HG02798 (cell line): ENCODE results near the gene GTF3C5.

Experiments
- ATAC-seq: cut with Tn5 transposase; IDR thresholded peaks from one replicate; pipeline ENCODE4 v1.9.1; 2021; ENCODE audit warnings: mild to moderate bottlenecking; ENCODE audit not compliant: unreplicated experiment, poor library complexity

GTF3C5 gene

DNA sequence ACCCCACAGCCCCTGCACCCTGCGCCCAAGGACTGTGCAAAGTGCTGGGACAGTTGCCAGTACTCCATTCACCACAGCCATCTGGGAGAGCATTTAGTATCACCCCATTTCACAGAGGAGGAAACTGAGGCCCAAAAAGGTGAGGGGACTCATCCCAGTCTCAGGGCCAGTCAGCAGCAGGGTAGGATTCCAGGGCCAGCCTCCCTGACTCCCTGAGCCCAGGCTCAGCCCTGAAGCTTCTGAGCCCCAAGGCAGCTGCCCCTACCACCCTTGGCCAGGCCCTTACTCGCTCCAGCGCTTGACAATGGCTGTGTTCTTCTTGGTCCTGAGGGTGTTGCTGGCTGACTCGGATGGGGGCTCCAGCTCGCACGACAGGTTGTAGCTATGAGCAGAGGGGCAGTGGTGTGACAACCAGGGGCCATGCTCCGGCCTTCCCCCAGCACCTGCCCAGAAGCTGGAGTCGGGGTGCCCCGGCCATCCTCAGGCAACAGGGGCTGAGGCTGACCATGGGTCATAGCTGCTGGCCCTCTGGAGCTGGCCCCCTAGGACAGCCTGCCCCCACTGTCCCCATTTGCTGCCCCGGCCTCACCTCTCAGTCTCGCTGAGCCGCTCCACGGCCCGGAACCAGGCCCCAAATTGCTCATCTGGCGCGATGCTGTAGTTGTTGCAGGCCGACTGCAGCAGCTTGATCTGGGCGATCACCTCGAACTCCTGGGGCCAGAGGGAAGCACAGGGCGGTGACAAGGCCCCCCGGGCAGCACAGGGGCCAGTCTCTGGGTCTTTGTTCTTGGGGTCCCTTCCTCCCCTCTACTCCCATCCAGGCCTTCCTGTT lies 71.6 kb downstream of the GTF3C5 start:
- no peak for ATAC-seq

DNA sequence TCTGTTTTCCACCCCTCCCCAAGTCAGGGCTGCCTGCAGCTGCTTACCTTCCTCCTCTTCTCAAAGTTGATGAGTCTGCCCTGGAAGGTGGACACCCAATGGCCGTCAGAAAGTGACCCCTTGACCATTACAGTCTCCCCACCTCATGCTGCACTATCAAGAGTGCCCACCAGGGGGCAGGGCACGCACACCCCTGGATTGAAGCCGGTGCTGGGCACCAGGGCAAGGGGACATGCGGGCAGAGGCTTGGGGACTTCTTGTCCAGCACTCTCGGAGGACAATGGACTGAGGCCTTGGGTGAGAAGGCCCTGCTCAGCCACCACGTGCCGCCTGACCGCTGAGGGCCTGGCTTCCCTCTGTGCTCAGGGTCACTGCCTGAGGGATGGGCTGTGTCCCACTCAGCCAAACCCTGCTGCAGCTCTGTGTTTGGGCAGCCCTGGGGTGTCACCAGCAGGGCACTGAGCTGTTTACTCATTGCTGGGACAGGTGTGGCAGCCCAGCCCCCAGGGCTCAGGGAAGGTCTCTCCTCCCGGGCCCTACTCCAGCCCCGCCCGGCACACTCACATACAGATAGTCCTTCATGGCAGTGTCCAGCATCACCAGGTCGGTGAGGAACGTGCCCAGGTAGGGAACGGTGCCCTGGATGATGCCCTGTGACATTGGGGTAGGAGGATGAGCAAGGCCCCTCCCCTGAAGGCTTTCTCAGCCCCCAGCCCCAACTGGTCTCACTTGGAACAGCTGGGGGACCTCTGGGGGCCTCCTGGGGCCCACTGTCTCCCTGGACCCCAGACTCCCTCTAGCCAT lies 72.6 kb downstream of the GTF3C5 start:
- ATAC-seq: peak; percentile 36

DNA sequence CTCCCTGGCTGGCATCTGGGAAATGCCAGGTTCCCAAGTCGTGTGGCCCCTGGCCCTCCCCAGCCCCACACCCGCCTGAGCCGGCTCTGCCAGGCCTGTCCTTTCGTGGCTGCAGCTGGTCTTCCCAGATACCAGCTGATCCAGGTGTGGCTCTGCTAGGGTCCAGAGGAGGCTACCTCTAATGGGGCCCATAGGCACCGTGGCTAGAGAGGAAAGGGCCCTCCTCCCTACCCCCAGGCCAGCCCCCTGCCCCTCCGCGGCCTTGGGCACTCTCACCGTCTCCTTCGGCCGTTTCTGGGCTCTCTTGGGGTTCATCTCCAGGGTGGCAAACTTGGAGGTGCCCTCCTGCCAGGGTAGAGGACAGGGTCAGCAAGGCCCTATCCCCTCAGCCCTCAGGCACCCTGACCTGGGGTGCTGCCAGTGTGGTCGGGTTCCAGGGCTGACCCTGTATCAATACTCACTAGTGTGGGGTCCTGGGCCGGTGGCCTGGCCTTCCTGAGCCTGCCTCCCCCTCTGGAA lies 73.2 kb downstream of the GTF3C5 start:
- no peak for ATAC-seq

DNA sequence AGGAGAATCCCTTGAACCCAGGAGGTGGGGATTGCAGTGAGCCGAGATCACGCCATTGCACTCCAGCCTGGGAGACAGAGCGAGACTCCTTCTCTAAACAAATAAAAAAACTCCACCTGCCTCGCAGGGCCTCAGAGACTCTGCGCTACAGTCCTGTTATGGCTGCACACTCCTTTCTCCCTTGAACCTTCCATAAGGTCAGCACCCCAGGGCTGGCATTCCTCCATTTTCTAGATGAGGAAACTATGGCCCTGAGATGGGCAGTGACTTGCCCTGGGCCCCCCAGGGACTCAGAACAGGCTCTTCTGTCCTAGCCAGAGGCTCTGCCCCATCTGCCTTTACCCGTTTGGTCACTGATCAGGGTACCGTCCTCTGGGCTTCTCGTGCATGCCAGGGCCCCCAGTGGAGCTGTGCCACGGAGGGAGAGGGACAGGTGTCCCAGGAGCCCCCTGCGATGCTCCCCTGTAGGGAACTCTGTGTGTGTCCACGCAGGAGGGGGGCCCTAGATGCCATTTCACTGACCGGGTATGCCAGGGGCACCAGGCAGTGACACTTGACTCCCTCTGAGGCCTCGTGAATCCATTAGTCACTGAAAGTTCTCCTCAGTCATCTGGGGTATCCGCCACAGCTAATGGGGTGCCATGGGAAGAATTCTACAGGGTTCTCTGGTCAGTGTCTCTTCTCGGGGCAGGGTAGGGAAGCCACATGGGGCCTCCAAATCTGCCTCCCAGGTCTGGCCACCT lies 74.1 kb downstream of the GTF3C5 start:
- ATAC-seq: no peak

DNA sequence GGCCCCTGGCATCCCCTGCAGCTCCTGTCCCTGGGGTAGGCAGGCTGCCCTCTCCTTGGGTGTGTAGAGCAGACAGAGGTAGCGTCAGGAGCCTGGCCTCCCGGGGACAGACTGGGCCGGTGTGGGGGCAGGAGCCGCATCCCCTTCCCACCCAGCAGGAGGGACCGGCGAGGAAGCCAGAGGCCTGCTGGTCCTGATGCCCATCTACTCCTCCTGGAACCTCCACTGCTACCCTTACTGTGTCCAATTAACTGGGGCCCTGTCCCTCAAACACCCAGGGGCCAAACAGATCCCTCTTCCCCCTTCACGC lies 74.6 kb downstream of the GTF3C5 start:
- no peak for ATAC-seq

- no peak for ATAC-seq
Measured at GRCh38 chr9:133106511-133107244, 75.9 kb downstream of the GTF3C5 start.

- no peak for ATAC-seq
Measured at GRCh38 chr9:133107245-133107722, 76.5 kb downstream of the GTF3C5 start.
